Heart left ventricle (tissue), 16 donors: ENCODE results near the gene ALOXE3. TPM values are rescaled to one million over a fixed set of nuclear protein-coding genes. Genes with fewer than 3 reads are reported as not detected.

ENCODE experiments used
- ATAC-seq, 4 donors: fragments of 200-7000 bp; cut with Tn5 transposase; one replicate each; pipeline ENCODE4 v1.9.1; 2020 to 2022; ENCODE audit warnings: moderate library complexity in 4 of 4, mild to moderate bottlenecking in 3 of 4, moderate number of reproducible peaks in 1 of 4
- DNase-seq, 5 donors: peaks; one replicate each; pipeline ENCODE4 v3.0.0-alpha.2; 2020
- H3K27ac ChIP-seq, 12 donors: fragments of 200-600 bp; sonication (generic) in 4 of 12; one replicate each; pipeline versions ENCODE4 v1.5.0 to v1.8.0; 2016 to 2022; ENCODE audit warnings: mild to moderate bottlenecking in 2 of 12
- H3K27me3 ChIP-seq, 9 donors: fragments of 200-600 bp; sonication (generic) in 2 of 9; one replicate each; pipeline versions ENCODE4 v1.5.1 to v1.8.0; 2016 to 2022; ENCODE audit warnings: mild to moderate bottlenecking in 3 of 9
- H3K36me3 ChIP-seq, 9 donors: fragments of 200-600 bp; sonication (generic) in 2 of 9; one replicate each; pipeline versions ENCODE4 v1.5.0 to v1.8.0; 2018 to 2022; ENCODE audit warnings: mild to moderate bottlenecking in 2 of 9
- H3K4me1 ChIP-seq, 12 donors: fragments of 200-600 bp; sonication (generic) in 4 of 12; one replicate each; pipeline versions ENCODE4 v1.5.0 to v1.8.0; 2016 to 2022; ENCODE audit warnings: mild to moderate bottlenecking in 3 of 12
- H3K4me3 ChIP-seq, 12 donors: fragments of 200-600 bp; sonication (generic) in 4 of 12; one replicate each; pipeline versions ENCODE4 v1.5.0 to v1.8.0; 2017 to 2022; ENCODE audit warnings: mild to moderate bottlenecking in 9 of 12, moderate library complexity in 4 of 12
- H3K9me3 ChIP-seq, 12 donors: fragments of 200-600 bp; sonication (generic) in 4 of 12; one replicate each; pipeline versions ENCODE4 v1.5.0 to v1.8.0; 2016 to 2022; ENCODE audit warnings: mild to moderate bottlenecking in 1 of 12
- CTCF ChIP-seq, 12 donors: fragments of 200-600 bp; sonication (generic) in 4 of 12; IDR thresholded peaks; one replicate each; pipeline versions ENCODE4 v1.5.0 to v1.8.0; 2018 to 2022; ENCODE audit warnings: antibody characterized with exemption in 12 of 12, mild to moderate bottlenecking in 5 of 12
- POLR2A ChIP-seq, 2 donors: fragments of 450-650 bp; IDR thresholded peaks; one replicate each; pipeline ENCODE4 v1.6.1; 2017; ENCODE audit warnings: antibody characterized with exemption in 2 of 2, mild to moderate bottlenecking in 2 of 2, moderate library complexity in 2 of 2
- WGBS, 4 donors: extraction: QIAGEN DNeasy Blood & Tissue Kit in 2 of 4; methylation state at CpG; one replicate each; pipeline versions ENCODE4 v1.1.5 to v1.1.7; 2013 to 2018; 5-methylcytosine and 5-hydroxymethylcytosine counted together
- intact Hi-C, 10 donors: fragments of 100-400 bp; cut with DNase I; formaldehyde crosslinking; loops; one replicate each; pipeline versions ENCODE4 v1.11.1 to v1.14.2; 2022
- polyA plus RNA-seq, 2 donors: library from polyadenylated mRNA; stranded (reverse); fragments of 200-250 nt; gene quantifications; one replicate each; pipeline ENCODE4 v1.2.3, GENCODE V29; 2013
- total RNA-seq, 9 donors: library from RNA; depleted of rRNA in 2 of 9; stranded (reverse); fragments of >200 nt in 2 of 9; fragmentation: NEBNext Ultra II Directional in 3 of 9; extraction: Animal tissue kit (Norgen Biotek cat#: 25700) in 3 of 9; gene quantifications; one replicate each; pipeline versions ENCODE4 v1.1.0 to v1.2.4, GENCODE V29; 2016 to 2023
- donor health status: ischemic (EF 13 %, LVEDD 7.1; RV severe dilation, severe dysfunction).
- donor health status: healthy with polysubstance abuse.
- donor health status: DM: no; HTN: yes; CAD: no.
- donor health status: DM: no; HTN: no; CAD: no.
- donor health status: ischemic (EF 25% LVEDD 6.9; RV normal size, moderate dysfunction).
- donor health status: ischemic (EF 25% LVEDD 5.7; RV mildly dilated, moderate dysfunction).
- donor health status: healthy.
- donor health status: DM: yes; HTN: yes; CAD: no.
- donor health status: ischemic (EF 35%, LVEDD 5.7; RV mildly dilated, moderate dysfunction).
- donor health status: nonischemic (EF 11% LVEDD 7.7; RV severe dilation, severe dysfunction).
- donor health status: DM: yes; HTN: yes; CAD: no.
- donor health status: PGD.
- donor health status: ischemic (EF 29% LVEDD 5.4; RV normal size, mild dysfunction).
- donor health status: nonischemic (EF 23%, LVEDD 6.1; RV moderate dilation, normal function).

The ALOXE3 gene
- total and polyA plus RNA-seq, 11 donors: 0.12 TPM; not detected in 10

GRCh38 chr17:8121681-8122421 lies 3.5 kb upstream of the ALOXE3 start:
- no peak for TF ChIP-seq POLR2A (IDR thresholded peaks at IDR 0.05)
- peak; percentile 25 to 75 (median 51) for TF ChIP-seq CTCF (IDR thresholded peaks at IDR 0.05)
- Histone ChIP-seq H3K4me3 (peak overlapping the region; percentile 34 to 79 (median 66)), H3K36me3 (no peaks in the 10 kb centered on the region), H3K27me3 (peaks cover 0 to 50% (median 4%) of the 10 kb centered on the region in 9 donors), H3K9me3 (no peaks in the 10 kb centered on the region), H3K4me1 (peaks cover 7 to 87% (median 64%) of the 10 kb centered on the region in 12 donors), H3K27ac (peak overlapping the region in 6 of 12 donors; percentile 0 to 56 (median 46))
- intact Hi-C loops: loop anchor here (1.0 to 10.0 kb wide), 11 partner anchors 35 to 173 kb away; partner anchors contain the start of genes VAMP2 (in 3 of the 10) and SLC25A35 (in 2 of the 10)
- DNase-seq (peak in 4 of 5 donors; percentile 56 to 71 (median 65)), ATAC-seq (peak in 3 of 4 donors; percentile 19 to 57 (median 22))
- 0 to 1% (median 1%) methylated on average over 38 to 76 of the region's 76 CpGs for WGBS, 4 donors

- DNase-seq (no peak), ATAC-seq (no peak)
- intact Hi-C loops: loop anchor here in 9 of 10 donors (1.0 to 10.0 kb wide), 10 partner anchors 36 to 173 kb away; partner anchors contain the start of genes VAMP2 (in 3 of the 9) and SLC25A35 (in 2 of the 9)
- peaks cover 7 to 84% (median 62%) of the 10 kb centered on the region in 12 donors for H3K4me1 ChIP-seq
- H3K27me3 ChIP-seq: peaks cover 0 to 53% (median 6%) of the 10 kb centered on the region in 9 donors
- H3K9me3 ChIP-seq: no peaks in the 10 kb centered on the region
- 0 to 5% (median 1%) methylated on average over 6 to 25 of the region's 25 CpGs for WGBS, 4 donors
- no peaks in the 10 kb centered on the region for H3K36me3 ChIP-seq
- TF ChIP-seq CTCF (IDR thresholded peaks at IDR 0.05) (no peak), POLR2A (IDR thresholded peaks at IDR 0.05) (no peak)
- peak overlapping the region; percentile 34 to 79 (median 66) for H3K4me3 ChIP-seq
- H3K27ac ChIP-seq: peak overlapping the region in 2 of 12 donors; percentile 45 to 48
Measured at GRCh38 chr17:8121407-8121680, 3.0 kb upstream of the ALOXE3 start.

- Histone ChIP-seq H3K4me1 (peaks cover 7 to 79% (median 59%) of the 10 kb centered on the region in 12 donors), H3K27me3 (peaks cover 0 to 58% (median 10%) of the 10 kb centered on the region in 9 donors), H3K4me3 (peak overlapping the region; percentile 34 to 79 (median 66)), H3K9me3 (no peaks in the 10 kb centered on the region), H3K36me3 (no peaks in the 10 kb centered on the region), H3K27ac (peak overlapping the region in 8 of 12 donors; percentile 35 to 85 (median 78))
- peak in 3 of 5 donors; percentile 41 to 63 (median 57) for DNase-seq
- intact Hi-C loops: loop anchor here in 9 of 10 donors (1.0 to 10.0 kb wide), 10 partner anchors 37 to 174 kb away; partner anchors contain the start of genes VAMP2 (in 3 of the 9) and SLC25A35 (in 2 of the 9)
- TF ChIP-seq POLR2A (IDR thresholded peaks at IDR 0.05): no peak
- TF ChIP-seq CTCF (IDR thresholded peaks at IDR 0.05): peak in 4 of 12 donors; percentile 12 to 34 (median 26)
- peak in 3 of 4 donors; percentile 8 to 25 (median 22) for ATAC-seq
- 1% methylated on average over 40 of the region's 40 CpGs for WGBS, 4 donors
Measured at GRCh38 chr17:8120520-8121406, 2.4 kb upstream of the ALOXE3 start.
